Breast epithelium (tissue), 3 donors: ENCODE measurements around the gene SULT2B1.
"Not testable (repeated sequence)": the region's sequence is repeated elsewhere in the genome, so short reads cannot be mapped to it uniquely, and the experiment has no call there.

Experiments
- CTCF ChIP-seq, 3 donors: fragments of 450-650 bp; IDR thresholded peaks; one replicate each; pipeline ENCODE4 v1.5.1; 2016 to 2017; ENCODE audit warnings: antibody characterized with exemption in 3 of 3, mild to moderate bottlenecking in 3 of 3, moderate library complexity in 3 of 3
- POLR2A ChIP-seq: fragments of 450-650 bp; IDR thresholded peaks from one replicate; pipeline ENCODE4 v1.6.1; 2016; ENCODE audit warnings: antibody characterized with exemption, mild to moderate bottlenecking, moderate library complexity

DNA sequence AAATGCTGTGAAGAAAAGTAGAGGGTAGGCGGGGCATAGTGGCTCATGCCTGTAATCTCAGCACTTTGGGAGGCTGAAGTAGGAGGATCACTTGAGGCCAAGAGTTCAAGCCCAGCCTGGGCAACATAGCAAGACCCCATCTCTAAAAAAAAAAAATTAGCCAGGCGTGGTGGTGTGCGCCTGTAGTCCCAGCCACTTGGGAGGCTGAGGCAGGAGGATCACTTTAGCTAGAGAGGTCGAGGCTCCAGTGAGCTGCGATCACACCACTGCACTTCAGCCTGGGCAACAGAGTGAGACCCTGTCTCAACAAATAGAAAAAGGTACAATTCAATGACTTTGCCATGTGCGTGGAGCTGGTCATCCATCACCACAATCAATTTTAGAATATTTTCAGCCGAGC, 25.9 kb downstream of the SULT2B1 start:
- TF ChIP-seq CTCF (IDR thresholded peaks at IDR 0.05); POLR2A: not testable (repeated sequence)
